ENCODE results near the gene NT5E.

Gene NT5E

GRCh38 chr6:85468326-85468725 lies 18.4 kb downstream of the NT5E start:
- H3K9me2 ChIP-seq (replicated peaks; ENCODE audit: control insufficient read depth, low read length) = no peaks in the 10 kb centered on the region
- H3K79me2 ChIP-seq (ENCODE audit: control insufficient read depth, low read length) = no peaks in the 10 kb centered on the region
- no peak overlapping the region for H3K27ac ChIP-seq (ENCODE audit: low read depth, low read length)
- no peaks in the 10 kb centered on the region for H3F3A ChIP-seq (ENCODE audit: control insufficient read depth, insufficient read depth)
- H3K4me2 ChIP-seq (ENCODE audit: low read length) = no peak overlapping the region
- H3K27me3 ChIP-seq (ENCODE audit: control insufficient read depth, low read length) = peaks cover 9% of the 10 kb centered on the region; the same call in 1 of the 2 replicates
- H3K36me3 ChIP-seq (ENCODE audit: control insufficient read depth, low read length) = no peaks in the 10 kb centered on the region
- H3K4me1 ChIP-seq (ENCODE audit: control insufficient read depth, low read length) = no peaks in the 10 kb centered on the region
- H4K20me1 ChIP-seq (ENCODE audit: control insufficient read depth, insufficient read depth, low read depth, low read length) = no peaks in the 10 kb centered on the region
- H3K4me3 ChIP-seq (ENCODE audit: low read length) = no peak overlapping the region
- no peak for TF ChIP-seq EZH2phosphoT487 (IDR thresholded peaks at IDR 0.05; ENCODE audit: borderline replicate concordance, low read length)
- TF ChIP-seq CTCF (IDR thresholded peaks at IDR 0.05; ENCODE audit: low read depth, low read length, poor library complexity, severe bottlenecking) = no peak
- no peaks in the 10 kb centered on the region for H3K9me3 ChIP-seq (ENCODE audit: control insufficient read depth, insufficient read depth, low read length)

GRCh38 chr6:85469276-85470022 lies 19.6 kb downstream of the NT5E start:
- H4K20me1 ChIP-seq (ENCODE audit: control insufficient read depth, insufficient read depth, low read depth, low read length) = no peaks in the 10 kb centered on the region
- H3K9me3 ChIP-seq (ENCODE audit: control insufficient read depth, insufficient read depth, low read length) = no peaks in the 10 kb centered on the region
- H3K27me3 ChIP-seq (ENCODE audit: control insufficient read depth, low read length) = peaks cover 2% of the 10 kb centered on the region; the same call in 1 of the 2 replicates
- no peaks in the 10 kb centered on the region for H3F3A ChIP-seq (ENCODE audit: control insufficient read depth, insufficient read depth)
- H3K4me1 ChIP-seq (ENCODE audit: control insufficient read depth, low read length) = no peaks in the 10 kb centered on the region
- no peaks in the 10 kb centered on the region for H3K9me2 ChIP-seq (replicated peaks; ENCODE audit: control insufficient read depth, low read length)
- H3K4me2 ChIP-seq (ENCODE audit: low read length) = no peak overlapping the region
- no peak overlapping the region for H3K4me3 ChIP-seq (ENCODE audit: low read length)
- no peaks in the 10 kb centered on the region for H3K36me3 ChIP-seq (ENCODE audit: control insufficient read depth, low read length)
- H3K79me2 ChIP-seq (ENCODE audit: control insufficient read depth, low read length) = no peaks in the 10 kb centered on the region
- TF ChIP-seq EZH2phosphoT487 (IDR thresholded peaks at IDR 0.05; ENCODE audit: borderline replicate concordance, low read length) (no peak), CTCF (IDR thresholded peaks at IDR 0.05; ENCODE audit: low read depth, low read length, poor library complexity, severe bottlenecking) (no peak)
- H3K27ac ChIP-seq (ENCODE audit: low read depth, low read length) = no peak overlapping the region

- TF ChIP-seq EZH2phosphoT487 (IDR thresholded peaks at IDR 0.05; ENCODE audit: borderline replicate concordance, low read length) (no peak), CTCF (IDR thresholded peaks at IDR 0.05; ENCODE audit: low read depth, low read length, poor library complexity, severe bottlenecking) (no peak)
- Histone ChIP-seq H3K4me3 (ENCODE audit: low read length) (no peak overlapping the region), H3K4me2 (ENCODE audit: low read length) (no peak overlapping the region), H3K79me2 (ENCODE audit: control insufficient read depth, low read length) (no peaks in the 10 kb centered on the region), H3K9me3 (ENCODE audit: control insufficient read depth, insufficient read depth, low read length) (no peaks in the 10 kb centered on the region), H3K27me3 (ENCODE audit: control insufficient read depth, low read length) (no peaks in the 10 kb centered on the region), H3K9me2 (replicated peaks; ENCODE audit: control insufficient read depth, low read length) (no peaks in the 10 kb centered on the region), H3K36me3 (ENCODE audit: control insufficient read depth, low read length) (no peaks in the 10 kb centered on the region), H3K27ac (ENCODE audit: low read depth, low read length) (no peak overlapping the region), H3F3A (ENCODE audit: control insufficient read depth, insufficient read depth) (no peaks in the 10 kb centered on the region), H3K4me1 (ENCODE audit: control insufficient read depth, low read length) (no peaks in the 10 kb centered on the region), H4K20me1 (ENCODE audit: control insufficient read depth, insufficient read depth, low read depth, low read length) (no peaks in the 10 kb centered on the region)
Observed at GRCh38 chr6:85470023-85470410, 20.1 kb downstream of the NT5E start.
